ENCODE measurements around the gene KAZN.

The KAZN gene

DNA sequence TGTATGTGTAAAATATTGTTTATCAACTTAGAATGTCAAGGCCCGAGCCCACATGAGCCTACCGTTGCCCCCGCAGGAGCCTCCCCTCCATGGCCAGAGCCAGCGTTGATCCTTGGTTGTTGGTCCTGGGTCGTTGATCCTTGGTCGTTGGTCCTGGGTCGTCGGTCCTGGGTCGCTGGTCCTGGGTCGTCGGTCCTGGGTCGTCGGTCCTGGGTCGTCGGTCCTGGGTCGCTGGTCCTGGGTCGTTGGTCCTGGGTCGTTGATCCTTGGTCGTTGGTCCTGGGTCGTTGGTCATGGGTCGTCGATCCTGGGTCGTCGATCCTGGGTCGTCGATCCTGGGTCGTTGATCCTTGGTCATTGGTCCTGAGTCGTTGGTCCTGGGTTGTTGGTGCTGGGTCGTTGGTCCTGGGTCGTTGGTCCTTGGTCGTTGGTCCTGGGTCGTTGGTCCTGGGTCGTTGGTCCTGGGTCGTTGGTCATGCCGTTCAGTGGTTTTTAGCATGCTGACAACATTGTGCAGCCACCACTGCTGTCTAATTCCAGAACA lies 450.0 kb downstream of the KAZN start:
- Histone ChIP-seq H3K27me3 (no peaks in the 10 kb centered on the region), H3K27ac (no peak overlapping the region), H3K36me3 (no peaks in the 10 kb centered on the region), H3K9me3 (no peaks in the 10 kb centered on the region), H3K4me3 (ENCODE audit: low read depth in 1 of 2, low read length in 1 of 2) (no peak overlapping the region), H3K4me1 (ENCODE audit: control insufficient read depth in 1 of 2, insufficient read depth in 1 of 2, low read depth in 1 of 2, low read length in 1 of 2) (no peaks in the 10 kb centered on the region)
- TF ChIP-seq, protein P1, sequence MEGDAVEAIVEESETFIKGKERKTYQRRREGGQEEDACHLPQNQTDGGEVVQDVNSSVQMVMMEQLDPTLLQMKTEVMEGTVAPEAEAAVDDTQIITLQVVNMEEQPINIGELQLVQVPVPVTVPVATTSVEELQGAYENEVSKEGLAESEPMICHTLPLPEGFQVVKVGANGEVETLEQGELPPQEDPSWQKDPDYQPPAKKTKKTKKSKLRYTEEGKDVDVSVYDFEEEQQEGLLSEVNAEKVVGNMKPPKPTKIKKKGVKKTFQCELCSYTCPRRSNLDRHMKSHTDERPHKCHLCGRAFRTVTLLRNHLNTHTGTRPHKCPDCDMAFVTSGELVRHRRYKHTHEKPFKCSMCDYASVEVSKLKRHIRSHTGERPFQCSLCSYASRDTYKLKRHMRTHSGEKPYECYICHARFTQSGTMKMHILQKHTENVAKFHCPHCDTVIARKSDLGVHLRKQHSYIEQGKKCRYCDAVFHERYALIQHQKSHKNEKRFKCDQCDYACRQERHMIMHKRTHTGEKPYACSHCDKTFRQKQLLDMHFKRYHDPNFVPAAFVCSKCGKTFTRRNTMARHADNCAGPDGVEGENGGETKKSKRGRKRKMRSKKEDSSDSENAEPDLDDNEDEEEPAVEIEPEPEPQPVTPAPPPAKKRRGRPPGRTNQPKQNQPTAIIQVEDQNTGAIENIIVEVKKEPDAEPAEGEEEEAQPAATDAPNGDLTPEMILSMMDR (IDR thresholded peaks at IDR 0.05): no peak

DNA sequence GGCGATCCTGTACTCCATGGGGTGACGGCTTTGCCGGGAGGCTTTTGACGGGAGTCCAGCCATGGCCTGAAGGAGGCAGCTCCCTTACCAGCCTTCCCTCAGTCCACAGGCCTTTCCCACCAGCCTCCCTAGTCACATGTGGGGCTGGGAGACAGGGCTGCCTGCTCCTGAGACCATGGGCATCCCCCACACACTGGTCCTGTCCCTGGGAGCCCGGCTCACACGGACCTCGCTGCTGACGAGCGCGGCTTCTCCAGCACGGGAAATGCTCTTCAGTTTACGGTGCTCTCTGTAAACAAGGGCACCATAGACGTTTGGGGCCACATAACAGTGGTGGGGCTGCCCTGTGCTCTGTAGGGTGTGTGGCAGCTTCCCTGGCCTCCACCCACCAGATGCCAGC lies 450.6 kb downstream of the KAZN start:
- Histone ChIP-seq H3K27ac (no peak overlapping the region), H3K9me3 (no peaks in the 10 kb centered on the region), H3K4me1 (ENCODE audit: control insufficient read depth in 1 of 2, insufficient read depth in 1 of 2, low read depth in 1 of 2, low read length in 1 of 2) (no peaks in the 10 kb centered on the region), H3K36me3 (no peaks in the 10 kb centered on the region), H3K27me3 (no peaks in the 10 kb centered on the region), H3K4me3 (ENCODE audit: low read depth in 1 of 2, low read length in 1 of 2) (no peak overlapping the region)
- TF ChIP-seq, protein P1 (IDR thresholded peaks at IDR 0.05): no peak

DNA sequence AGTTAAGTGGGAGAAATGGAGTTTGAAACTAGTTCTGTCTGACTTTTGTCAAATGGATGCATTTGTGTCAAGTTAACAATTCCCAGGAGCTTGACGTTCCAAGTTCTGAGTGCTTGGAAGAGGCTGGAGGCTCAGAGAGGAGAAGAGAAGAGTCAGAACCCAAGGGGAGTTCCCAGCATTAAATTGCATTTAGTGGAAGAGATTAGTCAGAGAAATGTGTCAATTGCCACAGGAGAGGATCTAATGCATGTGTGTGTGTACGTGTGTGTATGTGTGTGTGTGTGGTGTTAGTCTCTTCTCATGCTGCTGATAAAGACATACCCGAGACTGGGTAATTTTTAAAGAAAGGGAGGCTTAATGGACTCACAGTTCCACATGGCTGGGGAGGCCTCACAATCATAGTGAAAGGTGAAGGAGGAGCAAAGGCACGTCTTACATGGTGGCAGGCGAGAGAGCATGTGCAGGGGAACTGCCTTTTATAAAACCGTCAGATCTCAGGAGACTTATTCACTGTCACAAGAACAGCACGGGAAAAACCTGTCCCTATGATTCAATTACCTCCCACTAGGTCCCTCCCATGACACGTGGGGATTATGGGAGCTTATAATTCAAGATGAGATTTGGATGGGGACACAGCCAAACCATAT lies 453.5 kb downstream of the KAZN start:
- H3K4me1 ChIP-seq (ENCODE audit: control insufficient read depth in 1 of 2, insufficient read depth in 1 of 2, low read depth in 1 of 2, low read length in 1 of 2): no peaks in the 10 kb centered on the region
- no peaks in the 10 kb centered on the region for H3K9me3 ChIP-seq
- H3K27ac ChIP-seq: no peak overlapping the region
- H3K4me3 ChIP-seq (ENCODE audit: low read depth in 1 of 2, low read length in 1 of 2): no peak overlapping the region
- TF ChIP-seq, protein P1 (IDR thresholded peaks at IDR 0.05): no peak
- H3K36me3 ChIP-seq: no peaks in the 10 kb centered on the region
- H3K27me3 ChIP-seq: no peaks in the 10 kb centered on the region

DNA sequence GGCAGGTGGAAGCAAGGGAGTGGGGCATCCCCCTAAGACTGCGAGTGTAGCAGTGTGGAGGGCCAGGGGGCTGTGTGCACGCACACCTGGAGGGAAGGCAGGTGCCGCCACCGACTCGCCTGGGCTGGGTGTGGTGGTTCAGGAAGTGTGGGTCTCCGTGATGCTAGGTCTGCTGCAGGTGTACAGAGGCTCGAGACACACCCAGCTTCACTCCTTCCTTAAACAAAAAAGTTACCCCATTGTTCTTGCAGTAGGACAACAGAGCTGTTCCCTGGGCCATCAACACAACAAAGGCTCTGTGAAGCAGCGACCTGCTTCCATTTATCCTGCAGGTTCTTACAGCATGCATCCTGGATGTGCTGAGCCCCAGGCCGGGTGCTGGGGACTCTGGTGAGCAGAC lies 454.7 kb downstream of the KAZN start:
- no peaks in the 10 kb centered on the region for H3K27me3 ChIP-seq
- H3K36me3 ChIP-seq: no peaks in the 10 kb centered on the region
- H3K4me1 ChIP-seq (ENCODE audit: control insufficient read depth in 1 of 2, insufficient read depth in 1 of 2, low read depth in 1 of 2, low read length in 1 of 2): no peaks in the 10 kb centered on the region
- no peaks in the 10 kb centered on the region for H3K9me3 ChIP-seq
- H3K4me3 ChIP-seq (ENCODE audit: low read depth in 1 of 2, low read length in 1 of 2): no peak overlapping the region
- TF ChIP-seq, protein P1 (IDR thresholded peaks at IDR 0.05): no peak
- no peak overlapping the region for H3K27ac ChIP-seq

DNA sequence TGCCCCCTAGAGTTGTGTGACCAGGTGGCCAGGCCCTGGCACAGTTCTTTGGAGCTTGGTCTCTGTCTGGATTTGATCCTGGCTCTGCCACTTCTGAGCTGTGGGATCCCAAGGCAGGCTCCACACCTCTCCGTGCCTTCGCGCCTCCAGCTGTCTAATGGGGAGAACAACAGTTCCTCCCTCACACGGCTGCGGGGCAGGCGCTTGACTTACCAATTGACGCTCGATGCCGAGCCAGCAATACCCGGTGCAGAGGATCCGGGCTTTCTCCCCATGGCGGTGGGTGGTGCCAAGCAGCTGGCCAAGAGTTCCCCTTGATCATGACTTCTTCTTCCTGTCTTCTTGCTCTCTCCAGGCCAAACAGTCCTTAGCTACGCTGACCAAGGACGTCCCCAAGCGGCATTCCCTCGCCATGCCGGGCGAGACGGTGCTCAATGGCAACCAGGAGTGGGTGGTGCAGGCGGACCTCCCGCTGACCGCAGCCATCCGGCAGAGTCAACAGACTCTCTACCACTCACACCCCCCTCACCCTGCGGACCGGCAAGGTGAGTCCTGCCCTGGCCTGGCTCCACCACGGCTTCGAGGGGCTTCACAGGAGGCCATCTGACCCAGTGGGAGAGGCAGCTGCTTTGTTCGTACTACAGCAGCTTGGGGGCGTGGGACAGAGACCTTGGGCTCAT lies 457.4 kb downstream of the KAZN start:
- Histone ChIP-seq H3K36me3 (no peaks in the 10 kb centered on the region), H3K27ac (no peak overlapping the region), H3K4me1 (ENCODE audit: control insufficient read depth in 1 of 2, insufficient read depth in 1 of 2, low read depth in 1 of 2, low read length in 1 of 2) (no peaks in the 10 kb centered on the region), H3K27me3 (no peaks in the 10 kb centered on the region), H3K9me3 (no peaks in the 10 kb centered on the region), H3K4me3 (ENCODE audit: low read depth in 1 of 2, low read length in 1 of 2) (no peak overlapping the region)
- TF ChIP-seq, protein P1 (IDR thresholded peaks at IDR 0.05): no peak
